OCI-LY1 (cell line): ENCODE results near the gene KCNA3.

ENCODE experiments used
- EZH2 ChIP-seq: fragments of 200-600 bp; sonication (generic), shearing (Covaris generic); IDR thresholded peaks from 2 replicates; pipeline ENCODE4 v1.8.0; 2017; ENCODE audit warnings: borderline replicate concordance, mixed run types, mild to moderate bottlenecking, antibody characterized with exemption, low read length, moderate library complexity, mixed read lengths
- TF ChIP-seq, protein P1 (sequence below): fragments of 200-600 bp; sonication (generic), shearing (Covaris generic); IDR thresholded peaks from 2 replicates; pipeline ENCODE4 v1.5.1; 2017; ENCODE audit warnings: mild to moderate bottlenecking, antibody characterized with exemption, low read length, moderate library complexity, mixed read lengths

DNA sequence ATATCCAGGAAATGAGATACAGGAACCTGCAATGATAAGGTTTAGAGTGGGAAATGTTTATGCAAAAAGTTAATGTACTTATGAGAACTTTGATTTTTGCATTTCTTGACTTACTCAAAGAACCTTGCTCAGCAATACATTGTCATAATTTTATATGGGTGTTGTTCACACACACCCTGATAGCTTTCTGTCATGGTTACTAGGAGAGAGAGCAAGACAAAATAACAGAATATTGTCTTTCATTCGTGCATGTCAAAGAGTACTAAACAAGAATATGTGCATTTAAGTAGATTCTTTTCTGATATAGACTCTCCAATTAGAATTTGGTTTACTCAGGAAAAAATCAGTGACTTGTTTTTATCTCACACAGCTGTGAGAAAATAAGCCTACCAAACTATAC lies 27.5 kb upstream of the KCNA3 start:
- TF ChIP-seq, protein P1, sequence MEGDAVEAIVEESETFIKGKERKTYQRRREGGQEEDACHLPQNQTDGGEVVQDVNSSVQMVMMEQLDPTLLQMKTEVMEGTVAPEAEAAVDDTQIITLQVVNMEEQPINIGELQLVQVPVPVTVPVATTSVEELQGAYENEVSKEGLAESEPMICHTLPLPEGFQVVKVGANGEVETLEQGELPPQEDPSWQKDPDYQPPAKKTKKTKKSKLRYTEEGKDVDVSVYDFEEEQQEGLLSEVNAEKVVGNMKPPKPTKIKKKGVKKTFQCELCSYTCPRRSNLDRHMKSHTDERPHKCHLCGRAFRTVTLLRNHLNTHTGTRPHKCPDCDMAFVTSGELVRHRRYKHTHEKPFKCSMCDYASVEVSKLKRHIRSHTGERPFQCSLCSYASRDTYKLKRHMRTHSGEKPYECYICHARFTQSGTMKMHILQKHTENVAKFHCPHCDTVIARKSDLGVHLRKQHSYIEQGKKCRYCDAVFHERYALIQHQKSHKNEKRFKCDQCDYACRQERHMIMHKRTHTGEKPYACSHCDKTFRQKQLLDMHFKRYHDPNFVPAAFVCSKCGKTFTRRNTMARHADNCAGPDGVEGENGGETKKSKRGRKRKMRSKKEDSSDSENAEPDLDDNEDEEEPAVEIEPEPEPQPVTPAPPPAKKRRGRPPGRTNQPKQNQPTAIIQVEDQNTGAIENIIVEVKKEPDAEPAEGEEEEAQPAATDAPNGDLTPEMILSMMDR: no peak
- TF ChIP-seq EZH2: no peak
